Measurements from ENCODE around the gene EPPIN.
"Not testable (repeated sequence)": the region's sequence is repeated elsewhere in the genome, so short reads cannot be mapped to it uniquely, and the experiment has no call there.

Gene EPPIN

GRCh38 chr20:45579184-45579583 is 32.0 kb upstream of the EPPIN start, which contains the start of gene WFDC8:
Gene WFDC8 (minus strand): TSS chr20:45579284. CDS start chr20:45579247, 37 bp downstream.
- TF ChIP-seq PPARA (CRISPR knock-in tag; IDR thresholded peaks at IDR 0.05; ENCODE audit: borderline replicate concordance) (no peak), TCF4 (CRISPR knock-in tag; IDR thresholded peaks at IDR 0.05; ENCODE audit: borderline replicate concordance) (no peak)
- ATAC-seq, result no peak

- no peak for ATAC-seq
- TF ChIP-seq ARNTL (CRISPR knock-in tag; IDR thresholded peaks at IDR 0.05; ENCODE audit: borderline replicate concordance, low read depth) (no peak), OSR1 (CRISPR knock-in tag; IDR thresholded peaks at IDR 0.05) (no peak), ISL1 (CRISPR knock-in tag; IDR thresholded peaks at IDR 0.05) (no peak), TCF4 (CRISPR knock-in tag; IDR thresholded peaks at IDR 0.05; ENCODE audit: borderline replicate concordance) (no peak)
Observed at GRCh38 chr20:45578231-45578630, 31.0 kb upstream of the EPPIN start.

- no peak for ATAC-seq
- TF ChIP-seq SNAI2 (CRISPR knock-in tag; IDR thresholded peaks at IDR 0.05), result no peak
- no peak for TF ChIP-seq TOX (CRISPR knock-in tag; IDR thresholded peaks at IDR 0.05; ENCODE audit: borderline replicate concordance)
- no peak for TF ChIP-seq GLIS3 (CRISPR knock-in tag; IDR thresholded peaks at IDR 0.05)
- TF ChIP-seq ARNTL (CRISPR knock-in tag; IDR thresholded peaks at IDR 0.05; ENCODE audit: borderline replicate concordance, low read depth), result no peak
- no peak for TF ChIP-seq TCF4 (CRISPR knock-in tag; IDR thresholded peaks at IDR 0.05; ENCODE audit: borderline replicate concordance)
- no peak for TF ChIP-seq TSHZ2 (CRISPR knock-in tag; IDR thresholded peaks at IDR 0.05)
- TF ChIP-seq RARB (CRISPR knock-in tag; IDR thresholded peaks at IDR 0.05), result no peak
- TF ChIP-seq BACH2 (CRISPR knock-in tag; IDR thresholded peaks at IDR 0.05; ENCODE audit: borderline replicate concordance), result no peak
- TF ChIP-seq PPARA (CRISPR knock-in tag; IDR thresholded peaks at IDR 0.05; ENCODE audit: borderline replicate concordance), result no peak
- no peak for TF ChIP-seq ZFP30 (CRISPR knock-in tag; IDR thresholded peaks at IDR 0.05)
- no peak for TF ChIP-seq ZNF70 (CRISPR knock-in tag; IDR thresholded peaks at IDR 0.05)
- no peak for TF ChIP-seq ZNF8 (CRISPR knock-in tag; IDR thresholded peaks at IDR 0.05)
- TF ChIP-seq ZC3H10 (CRISPR knock-in tag; IDR thresholded peaks at IDR 0.05), result no peak
- no peak for TF ChIP-seq ESRRG (CRISPR knock-in tag; IDR thresholded peaks at IDR 0.05)
- no peak for TF ChIP-seq ZFP3 (CRISPR knock-in tag; IDR thresholded peaks at IDR 0.05)
- TF ChIP-seq PATZ1 (CRISPR knock-in tag; IDR thresholded peaks at IDR 0.05; ENCODE audit: borderline replicate concordance), result no peak
- no peak for TF ChIP-seq POU6F1 (CRISPR knock-in tag; IDR thresholded peaks at IDR 0.05; ENCODE audit: borderline replicate concordance, low read depth)
Observed at GRCh38 chr20:45576995-45577394, 29.8 kb upstream of the EPPIN start.

GRCh38 chr20:45575931-45576330 is 28.7 kb upstream of the EPPIN start:
- TF ChIP-seq OSR1 (CRISPR knock-in tag; IDR thresholded peaks at IDR 0.05) (no peak), ZC3H10 (CRISPR knock-in tag; IDR thresholded peaks at IDR 0.05) (no peak), GLIS3 (CRISPR knock-in tag; IDR thresholded peaks at IDR 0.05) (no peak), PATZ1 (CRISPR knock-in tag; IDR thresholded peaks at IDR 0.05; ENCODE audit: borderline replicate concordance) (no peak), POU6F1 (CRISPR knock-in tag; IDR thresholded peaks at IDR 0.05; ENCODE audit: borderline replicate concordance, low read depth) (no peak), ARNTL (CRISPR knock-in tag; IDR thresholded peaks at IDR 0.05; ENCODE audit: borderline replicate concordance, low read depth) (no peak), CSDC2 (CRISPR knock-in tag; IDR thresholded peaks at IDR 0.05) (no peak), SNAI2 (CRISPR knock-in tag; IDR thresholded peaks at IDR 0.05) (no peak), ISL1 (CRISPR knock-in tag; IDR thresholded peaks at IDR 0.05) (no peak), ZNF8 (CRISPR knock-in tag; IDR thresholded peaks at IDR 0.05) (no peak), TOX (CRISPR knock-in tag; IDR thresholded peaks at IDR 0.05; ENCODE audit: borderline replicate concordance) (no peak), ZFP30 (CRISPR knock-in tag; IDR thresholded peaks at IDR 0.05) (no peak), TSHZ2 (CRISPR knock-in tag; IDR thresholded peaks at IDR 0.05) (no peak), RARB (CRISPR knock-in tag; IDR thresholded peaks at IDR 0.05) (no peak), BACH2 (CRISPR knock-in tag; IDR thresholded peaks at IDR 0.05; ENCODE audit: borderline replicate concordance) (no peak)
- ATAC-seq, result no peak

GRCh38 chr20:45569650-45570049 is 22.4 kb upstream of the EPPIN start:
- not testable (repeated sequence) for ATAC-seq

Measured in SK-N-SH treated with all-trans-retinoic acid at 6 μM for 48 hours (cell line).